NCI-H2081 (cell line): ENCODE results near the gene GRIN1.

Experiments used
- DNase-seq, 2 experiments: peaks; one replicate each; lab custom pipeline; 2025; lab: John Stamatoyannopoulos, UW

GRIN1 gene

GRCh38 chr9:137138722-137139467, at the start of gene GRIN1:
TSS of gene GRIN1 (plus strand) at chr9:137139154. CDS start at chr9:137139487, 333 bp downstream.
- no peak for DNase-seq

DNA sequence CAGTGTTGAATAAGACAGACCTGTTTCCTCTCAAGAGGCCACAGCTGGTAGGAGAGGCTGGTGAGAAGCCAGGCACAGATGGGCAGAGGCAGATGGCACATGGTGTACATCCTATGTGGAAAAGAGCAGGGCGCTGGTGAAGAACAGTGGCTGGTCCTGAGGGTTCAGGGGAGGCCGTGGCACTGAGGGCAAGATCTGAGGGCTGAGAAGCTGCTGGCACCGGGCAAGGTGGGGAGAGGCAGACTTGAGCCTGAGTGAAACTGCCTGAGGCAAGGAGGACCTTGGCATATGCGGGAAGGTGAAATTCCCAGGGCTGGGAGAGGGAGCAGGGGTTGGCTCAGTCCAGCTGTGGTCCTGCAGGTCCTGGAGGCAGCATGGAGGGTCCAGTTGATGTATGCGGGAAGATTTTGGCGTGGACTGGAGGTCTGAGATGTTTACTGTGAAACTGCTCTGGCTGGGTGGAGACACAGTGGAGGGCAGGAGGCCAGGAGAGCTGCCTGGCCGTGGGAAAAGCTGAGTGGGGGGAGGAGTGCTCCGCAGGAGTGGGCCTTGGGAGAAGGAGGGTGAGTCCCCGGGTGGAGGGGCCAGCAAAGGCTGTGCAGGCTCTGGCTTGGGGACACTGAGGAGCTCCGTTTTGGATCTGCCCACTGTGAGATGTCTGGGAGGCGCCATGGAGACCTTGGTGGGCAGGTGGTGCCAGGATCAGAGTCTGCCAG, 49.6 kb upstream of the GRIN1 start:
- no peak for DNase-seq

GRCh38 chr9:137095664-137096517, 43.1 kb upstream of the GRIN1 start:
- DNase-seq, result peak in 1 of 2 experiments; percentile 30

- DNase-seq, result no peak
These were observed 42.0 kb upstream of the GRIN1 start for GRCh38 chr9:137096785-137097546.

DNA sequence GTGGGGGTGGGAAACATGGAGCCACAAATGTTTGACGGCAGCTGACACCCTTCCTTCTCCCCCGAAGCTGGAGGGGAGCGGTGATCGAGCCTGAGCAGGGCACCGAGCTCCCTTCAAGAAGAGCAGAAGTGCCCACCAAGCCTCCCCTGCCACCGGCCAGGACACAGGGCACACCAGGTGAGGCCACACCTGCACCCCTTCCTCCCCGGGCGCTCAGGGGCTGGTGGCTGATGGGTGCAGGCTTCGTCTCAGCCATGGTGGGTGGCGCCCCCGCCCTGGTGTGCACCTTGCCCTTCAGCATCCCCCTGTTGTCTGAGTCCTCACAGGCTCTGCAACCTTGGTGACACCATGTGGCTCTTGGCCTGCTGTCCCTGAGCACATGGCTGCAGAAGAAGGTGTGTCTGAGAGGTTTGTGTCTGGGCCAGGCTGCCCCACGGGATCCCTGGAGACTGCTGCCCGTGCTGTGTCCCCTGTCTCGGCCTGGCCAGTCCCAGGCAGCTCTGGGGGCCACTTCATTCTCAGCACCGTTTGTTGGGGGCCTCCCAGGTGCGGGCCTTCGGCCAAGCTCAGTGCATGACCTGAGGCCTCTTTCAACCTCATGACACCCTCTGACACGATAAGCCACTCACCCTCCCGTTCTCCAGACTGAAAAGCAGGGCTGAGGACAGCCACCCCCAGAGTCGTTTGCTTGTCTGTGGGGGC, 41.0 kb upstream of the GRIN1 start:
- DNase-seq, result no peak

DNA sequence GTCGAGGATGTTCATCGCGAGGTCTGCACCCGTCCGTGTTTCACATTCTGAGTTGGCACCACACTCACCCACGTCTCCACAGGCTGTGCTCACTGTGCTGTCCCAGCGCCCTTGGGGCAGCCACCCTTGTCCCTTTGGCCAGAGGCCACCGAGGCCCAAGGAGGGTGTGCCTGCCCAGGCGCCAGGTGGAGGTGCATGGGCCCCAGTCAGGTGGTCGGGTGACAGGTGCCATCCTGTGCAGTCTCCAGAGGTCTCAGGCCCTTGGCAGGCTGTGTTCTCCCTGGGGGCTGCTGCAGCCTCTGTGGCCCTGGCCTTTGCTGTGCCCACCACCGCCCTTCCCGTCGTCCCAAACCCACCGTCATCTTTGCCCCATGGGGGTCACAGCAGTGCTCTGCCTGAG, 39.7 kb upstream of the GRIN1 start:
- no peak for DNase-seq

GRCh38 chr9:137103206-137103999, 35.6 kb upstream of the GRIN1 start:
- no peak for DNase-seq

DNA sequence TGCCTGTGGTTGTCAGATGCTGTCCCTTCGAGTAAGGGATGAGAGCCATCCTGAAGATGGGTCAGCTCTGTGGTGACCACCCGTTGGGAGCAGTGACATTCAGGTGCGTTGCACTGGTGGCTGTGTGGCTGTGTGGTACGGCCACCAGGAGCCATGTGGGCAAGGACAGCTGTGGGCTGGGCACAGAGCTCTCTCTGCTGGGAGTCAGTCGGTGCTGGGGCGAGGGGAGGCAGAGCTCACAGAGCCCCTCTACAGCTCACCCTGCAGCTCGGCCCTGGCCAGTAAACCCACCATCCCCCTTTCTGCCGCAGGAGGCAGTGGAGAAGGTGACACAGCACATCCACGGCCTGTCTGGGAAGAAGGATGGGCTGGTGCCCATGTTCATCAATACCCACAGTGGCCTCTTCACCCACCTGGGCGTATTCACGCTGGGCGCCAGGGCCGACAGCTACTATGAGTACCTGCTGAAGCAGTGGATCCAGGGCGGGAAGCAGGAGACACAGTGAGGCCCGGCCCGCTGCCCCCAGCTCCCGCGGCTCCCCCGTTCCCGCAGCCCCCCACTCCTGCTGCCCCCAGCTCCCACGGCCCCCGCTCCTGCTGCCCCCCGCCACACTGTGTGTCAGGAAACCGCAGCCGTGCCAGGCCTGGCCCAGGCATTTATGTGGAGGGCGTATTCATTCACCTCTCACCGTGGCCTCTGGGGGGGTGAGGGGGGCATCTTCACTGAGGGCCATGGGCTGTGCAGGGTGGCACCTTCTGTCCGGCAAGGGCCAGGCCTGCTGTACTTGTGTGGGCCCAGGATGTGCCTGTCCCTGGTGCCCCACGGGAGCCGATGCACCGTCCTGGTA, 32.9 kb upstream of the GRIN1 start:
- no peak for DNase-seq

- no peak for DNase-seq
These were observed 32.2 kb upstream of the GRIN1 start for GRCh38 chr9:137106662-137107250.

DNA sequence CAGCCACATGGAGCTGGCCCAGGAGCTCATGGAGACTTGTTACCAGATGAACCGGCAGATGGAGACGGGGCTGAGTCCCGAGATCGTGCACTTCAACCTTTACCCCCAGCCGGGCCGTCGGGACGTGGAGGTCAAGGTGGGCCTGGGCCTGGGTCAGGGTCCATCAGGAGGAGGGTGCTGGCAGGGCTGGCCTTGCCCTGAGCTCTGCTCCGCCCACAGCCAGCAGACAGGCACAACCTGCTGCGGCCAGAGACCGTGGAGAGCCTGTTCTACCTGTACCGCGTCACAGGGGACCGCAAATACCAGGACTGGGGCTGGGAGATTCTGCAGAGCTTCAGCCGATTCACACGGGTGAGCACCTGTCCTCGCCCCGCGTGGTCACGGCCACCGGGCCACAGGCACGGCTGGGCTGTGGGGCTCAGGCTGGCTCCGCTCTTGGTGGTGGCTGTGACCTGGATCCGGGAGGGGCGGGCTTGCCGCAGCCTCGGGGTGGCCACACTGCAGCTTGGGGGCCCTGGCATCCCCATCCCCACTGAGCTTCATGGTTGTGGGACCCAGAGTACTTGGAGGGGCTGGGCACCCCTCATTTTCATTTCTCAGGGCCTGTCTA, 31.5 kb upstream of the GRIN1 start:
- no peak for DNase-seq

- no peak for DNase-seq
These were observed 31.0 kb upstream of the GRIN1 start for GRCh38 chr9:137107982-137108381.

- DNase-seq, result no peak
These were observed 30.2 kb upstream of the GRIN1 start for GRCh38 chr9:137108608-137109249.

DNA sequence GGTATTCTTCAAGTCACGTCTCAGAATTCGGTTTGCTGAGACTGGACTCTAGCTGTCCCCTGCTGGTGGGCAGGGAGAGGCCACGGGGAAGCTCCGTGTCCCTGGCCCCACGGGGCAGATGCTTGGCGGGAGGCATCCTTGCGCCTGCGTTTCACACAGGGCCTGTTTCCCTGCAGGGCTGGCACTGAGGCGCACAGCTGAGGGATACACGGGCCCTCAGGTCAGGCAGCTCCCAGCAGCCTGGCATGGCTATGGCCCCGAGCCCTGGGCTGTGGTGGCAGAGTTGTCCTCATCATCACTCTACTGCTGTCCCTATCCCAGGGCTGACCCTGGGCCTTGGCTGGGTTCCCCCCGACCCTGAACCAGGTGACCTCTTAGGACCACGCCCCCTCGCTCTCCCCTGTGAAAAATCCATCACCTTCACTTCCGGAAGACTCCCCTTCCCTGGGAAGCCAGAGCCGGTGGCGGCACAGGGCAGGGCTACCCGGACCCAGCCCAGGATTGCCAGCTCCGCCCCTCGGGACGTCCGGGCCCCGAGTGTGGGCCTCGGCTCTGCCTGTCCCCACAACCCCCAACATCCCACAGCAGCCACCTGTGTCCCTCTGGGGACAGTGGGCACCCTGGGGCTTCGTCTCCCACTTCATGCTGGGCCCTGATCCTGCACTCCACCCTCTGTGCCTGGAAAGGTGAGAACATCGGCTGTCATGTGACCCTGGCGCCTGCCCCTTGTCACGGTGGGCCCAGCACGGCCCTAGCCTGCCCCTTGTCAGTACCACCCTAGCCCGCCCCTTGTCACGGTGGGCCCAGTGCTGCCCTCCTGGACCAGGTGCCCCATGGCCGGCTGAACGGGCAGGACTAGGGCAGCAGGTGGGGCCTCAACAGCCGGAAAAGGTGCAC, 29.5 kb upstream of the GRIN1 start:
- no peak for DNase-seq

GRCh38 chr9:137110147-137110910, 28.6 kb upstream of the GRIN1 start:
- DNase-seq, result no peak

GRCh38 chr9:137110911-137111787, 27.8 kb upstream of the GRIN1 start:
- no peak for DNase-seq
